IMR-90 (cell line): ENCODE measurements around the gene RNF41. TPM values are rescaled to one million over a fixed set of nuclear protein-coding genes. Genes with fewer than 3 reads are reported as not detected.

Experiments
- ATAC-seq: fragments of 200-7000 bp; cut with Tn5 transposase; 2 replicates; pipeline ENCODE4 v1.9.1; 2020; ENCODE audit warnings: low read depth, mild to moderate bottlenecking, moderate library complexity
- BruUV-seq: library from RNA; stranded (reverse); fragments of 400-500 nt; replicated peaks from 2 replicates; lab custom pipeline; 2021; lab: Mats Ljungman, UMichigan
- CTCF ChIA-PET: fragments of 300-600 bp; formaldehyde crosslinking; extraction: SDS; loops from one replicate; lab custom pipeline; 2021; ENCODE audit warnings: antibody characterized with exemption; lab: Yijun Ruan, JAX
- POLR2A ChIA-PET: fragments of 300-600 bp; sonication (Branson Sonifier 250); formaldehyde crosslinking; loops from one replicate; lab custom pipeline; 2022; ENCODE audit warnings: antibody characterized with exemption; ENCODE audit not compliant: unreplicated experiment; lab: Charles Lee
- DNase-seq: peaks from one replicate; pipeline ENCODE4 v3.0.0; 2013
- H2AFZ ChIP-seq: replicated peaks from 2 replicates; pipeline ENCODE3; 2013; ENCODE audit warnings: low read length, mild to moderate bottlenecking; ENCODE audit not compliant: poor library complexity
- H2AK5ac ChIP-seq: 2 replicates; pipeline ENCODE4 v1.6.1; 2013; ENCODE audit warnings: low read depth, low read length, inconsistent platforms
- H2AK9ac ChIP-seq: replicated peaks from 2 replicates; pipeline ENCODE3; 2013; ENCODE audit warnings: mild to moderate bottlenecking, low read depth, low read length, moderate library complexity; ENCODE audit not compliant: poor library complexity
- H2BK120ac ChIP-seq: 2 replicates; pipeline ENCODE4 v1.6.1; 2013; ENCODE audit warnings: low read depth, low read length, inconsistent platforms
- H2BK15ac ChIP-seq: 3 replicates; pipeline ENCODE4 v1.6.1; 2013; ENCODE audit warnings: low read depth, low read length, inconsistent platforms
- H2BK20ac ChIP-seq: 2 replicates; pipeline ENCODE4 v1.6.1; 2013; ENCODE audit warnings: low read depth, mild to moderate bottlenecking, inconsistent platforms, low read length, moderate library complexity
- H2BK5ac ChIP-seq: 2 replicates; pipeline ENCODE4 v1.6.1; 2013; ENCODE audit warnings: mild to moderate bottlenecking, low read depth, low read length, inconsistent platforms; ENCODE audit not compliant: poor library complexity, severe bottlenecking
- H3K14ac ChIP-seq: replicated peaks from 2 replicates; pipeline ENCODE4 v1.6.1; 2013; ENCODE audit warnings: low read depth, low read length, inconsistent platforms
- H3K18ac ChIP-seq: 2 replicates; pipeline ENCODE4 v1.6.1; 2013; ENCODE audit warnings: low read depth, low read length, control low read depth
- H3K23ac ChIP-seq: 2 replicates; pipeline ENCODE4 v1.6.1; 2013; ENCODE audit warnings: low read depth, low read length, inconsistent platforms
- H3K27ac ChIP-seq: 2 replicates; pipeline ENCODE4 v1.5.1; 2013; ENCODE audit warnings: mild to moderate bottlenecking, control low read depth, low read length; ENCODE audit not compliant: insufficient read depth
- H3K27me3 ChIP-seq: 2 replicates; pipeline ENCODE4 v1.6.1; 2013; ENCODE audit warnings: low read length; ENCODE audit not compliant: control insufficient read depth, insufficient read depth
- H3K36me3 ChIP-seq: 2 replicates; pipeline ENCODE4 v1.6.1; 2013; ENCODE audit warnings: low read length, mixed read lengths; ENCODE audit not compliant: control insufficient read depth, insufficient read depth
- H3K4ac ChIP-seq: 2 replicates; pipeline ENCODE4 v1.6.1; 2013; ENCODE audit warnings: low read depth, low read length, inconsistent platforms
- H3K4me1 ChIP-seq: 2 replicates; pipeline ENCODE4 v1.6.1; 2013; ENCODE audit warnings: low read length, mixed read lengths; ENCODE audit not compliant: control insufficient read depth, insufficient read depth
- H3K4me2 ChIP-seq: 2 replicates; pipeline ENCODE4 v1.6.1; 2013; ENCODE audit warnings: low read depth, mild to moderate bottlenecking, control low read depth, low read length, moderate library complexity
- H3K4me3 ChIP-seq: 2 replicates; pipeline ENCODE4 v1.5.1; 2013; ENCODE audit warnings: low read depth, mild to moderate bottlenecking, control low read depth, low read length, moderate library complexity; ENCODE audit not compliant: insufficient read depth
- H3K56ac ChIP-seq: 2 replicates; pipeline ENCODE4 v1.6.1; 2013; ENCODE audit warnings: low read length, inconsistent platforms; ENCODE audit not compliant: insufficient read depth; ENCODE audit errors: extremely low read depth
- H3K79me1 ChIP-seq, 2 experiments: 2 replicates each; pipeline ENCODE4 v1.6.1; 2013; ENCODE audit warnings: low read length in 2 of 2, inconsistent platforms in 1 of 2, low read depth in 1 of 2
- H3K9ac ChIP-seq: 2 replicates; pipeline ENCODE4 v1.6.1; 2013; ENCODE audit warnings: low read depth, low read length, control low read depth
- H3K9me1 ChIP-seq: 2 replicates; pipeline ENCODE4 v1.6.1; 2013; ENCODE audit warnings: low read length, inconsistent platforms; ENCODE audit not compliant: insufficient read depth
- H3K9me3 ChIP-seq: 2 replicates; pipeline ENCODE4 v1.6.1; 2013; ENCODE audit warnings: low read length; ENCODE audit not compliant: control insufficient read depth, insufficient read depth
- H4K20me1 ChIP-seq: 2 replicates; pipeline ENCODE4 v1.6.1; 2013; ENCODE audit warnings: low read length, inconsistent platforms; ENCODE audit not compliant: insufficient read depth
- H4K5ac ChIP-seq: 2 replicates; pipeline ENCODE4 v1.6.1; 2013; ENCODE audit warnings: mild to moderate bottlenecking, low read depth, low read length, control low read depth
- H4K8ac ChIP-seq, 2 experiments: 2 replicates each; pipeline ENCODE4 v1.6.1; 2013; ENCODE audit warnings: low read depth in 2 of 2, low read length in 2 of 2, control low read depth in 1 of 2, inconsistent platforms in 1 of 2
- H4K91ac ChIP-seq: 2 replicates; pipeline ENCODE4 v1.6.1; 2013; ENCODE audit warnings: low read depth, low read length, inconsistent platforms; ENCODE audit not compliant: insufficient read depth
- BHLHE40 ChIP-seq: fragments of 150-350 bp; IDR thresholded peaks from 2 replicates; pipeline ENCODE4 v1.6.1; 2016; ENCODE audit warnings: mild to moderate bottlenecking, low read depth, low read length
- CHD1 ChIP-seq: IDR thresholded peaks from 2 replicates; pipeline ENCODE4 v1.6.1; 2012; ENCODE audit warnings: low read depth, low read length, improper control_type of control experiment
- CTCF ChIP-seq: conservative IDR thresholded peaks from 2 replicates; pipeline ENCODE4 v1.5.1; 2012; ENCODE audit warnings: mild to moderate bottlenecking, low read depth, low read length, improper control_type of control experiment
- ELK1 ChIP-seq: fragments of 150-350 bp; IDR thresholded peaks from 2 replicates; pipeline ENCODE4 v1.6.1; 2016; ENCODE audit warnings: low read depth, mild to moderate bottlenecking, low read length, moderate library complexity, borderline replicate concordance
- FOS ChIP-seq: fragments of 150-350 bp; IDR thresholded peaks from 2 replicates; pipeline ENCODE4 v1.6.1; 2016; ENCODE audit warnings: low read depth, low read length
- MAFK ChIP-seq: IDR thresholded peaks from 2 replicates; pipeline ENCODE4 v1.6.1; 2012; ENCODE audit warnings: low read depth, low read length, improper control_type of control experiment
- MAZ ChIP-seq: IDR thresholded peaks from 2 replicates; pipeline ENCODE4 v1.6.1; 2012; ENCODE audit warnings: low read depth, mild to moderate bottlenecking, low read length, improper control_type of control experiment, moderate library complexity, borderline replicate concordance
- MXI1 ChIP-seq: IDR thresholded peaks from 2 replicates; pipeline ENCODE4 v1.6.1; 2012; ENCODE audit warnings: low read depth, mild to moderate bottlenecking, low read length, moderate library complexity, borderline replicate concordance
- NFE2L2 ChIP-seq: fragments of 150-350 bp; IDR thresholded peaks from 2 replicates; pipeline ENCODE4 v1.6.1; 2016; ENCODE audit warnings: low read depth, mild to moderate bottlenecking, low read length
- POLR2A ChIP-seq: IDR thresholded peaks from 2 replicates; pipeline ENCODE4 v1.6.1; 2012; ENCODE audit warnings: mild to moderate bottlenecking, low read depth, low read length
- RAD21 ChIP-seq: IDR thresholded peaks from 2 replicates; pipeline ENCODE4 v1.6.1; 2012; ENCODE audit warnings: low read length, improper control_type of control experiment
- RCOR1 ChIP-seq: IDR thresholded peaks from 2 replicates; pipeline ENCODE4 v1.6.1; 2012; ENCODE audit warnings: mild to moderate bottlenecking, low read length, improper control_type of control experiment; ENCODE audit not compliant: insufficient replicate concordance
- RFX5 ChIP-seq: IDR thresholded peaks from 2 replicates; pipeline ENCODE4 v1.8.0; 2012; ENCODE audit warnings: low read depth, mild to moderate bottlenecking, low read length, moderate library complexity
- SMC3 ChIP-seq: fragments of 150-350 bp; IDR thresholded peaks from 2 replicates; pipeline ENCODE4 v1.6.1; 2016; ENCODE audit warnings: low read depth, mild to moderate bottlenecking, antibody characterized with exemption, low read length, moderate library complexity
- WGBS, 2 experiments: methylation state at CpG; one replicate each; pipeline versions ENCODE4 v1.1.5 to v1.1.7; 2013; ENCODE audit warnings: missing lambda C conversion rate in 2 of 2; ENCODE audit not compliant: insufficient read length in 1 of 2; ENCODE audit errors: extremely low coverage in 2 of 2; 5-methylcytosine and 5-hydroxymethylcytosine counted together
- dilution Hi-C: fragments of 300-500 bp; cut with HindIII; formaldehyde crosslinking; loops from one replicate; pipeline ENCODE4 v1.14.3; 2018; ENCODE audit warnings: low sequenced_read_pairs; ENCODE audit not compliant: unreplicated experiment
- in situ Hi-C: fragments of 300-500 bp; cut with MboI; formaldehyde crosslinking; loops from 3 replicates; pipeline ENCODE4 v1.14.3; 2019; ENCODE audit warnings: low sequenced_read_pairs, inconsistent platforms, mixed read lengths
- intact Hi-C: fragments of 100-400 bp; cut with micrococcal nuclease; formaldehyde crosslinking; loops from 2 replicates; pipeline ENCODE4 v1.10.0; 2022
- polyA plus RNA-seq, 3 experiments: library from polyadenylated mRNA; depleted of rRNA; stranded (reverse); fragments of >200 nt; gene quantifications; 2 replicates each; pipeline ENCODE4 v1.2.3, GENCODE V29; 2012; ENCODE audit warnings: low replicate concordance in 1 of 3
- total RNA-seq: library from RNA; depleted of rRNA; stranded (reverse); fragments of >200 nt; gene quantifications from 2 replicates; pipeline ENCODE4 v1.2.3, GENCODE V29; 2012
- TF ChIP-seq, protein P1 (sequence below): fragments of 150-350 bp; IDR thresholded peaks from 2 replicates; pipeline ENCODE4 v1.6.1; 2017; ENCODE audit warnings: mild to moderate bottlenecking, antibody characterized with exemption, low read length, low read depth

RNF41 gene
- total and polyA plus RNA-seq, 2 of the 4 experiments (the other 2 are of a cell fraction) = 112 to 272 TPM

DNA sequence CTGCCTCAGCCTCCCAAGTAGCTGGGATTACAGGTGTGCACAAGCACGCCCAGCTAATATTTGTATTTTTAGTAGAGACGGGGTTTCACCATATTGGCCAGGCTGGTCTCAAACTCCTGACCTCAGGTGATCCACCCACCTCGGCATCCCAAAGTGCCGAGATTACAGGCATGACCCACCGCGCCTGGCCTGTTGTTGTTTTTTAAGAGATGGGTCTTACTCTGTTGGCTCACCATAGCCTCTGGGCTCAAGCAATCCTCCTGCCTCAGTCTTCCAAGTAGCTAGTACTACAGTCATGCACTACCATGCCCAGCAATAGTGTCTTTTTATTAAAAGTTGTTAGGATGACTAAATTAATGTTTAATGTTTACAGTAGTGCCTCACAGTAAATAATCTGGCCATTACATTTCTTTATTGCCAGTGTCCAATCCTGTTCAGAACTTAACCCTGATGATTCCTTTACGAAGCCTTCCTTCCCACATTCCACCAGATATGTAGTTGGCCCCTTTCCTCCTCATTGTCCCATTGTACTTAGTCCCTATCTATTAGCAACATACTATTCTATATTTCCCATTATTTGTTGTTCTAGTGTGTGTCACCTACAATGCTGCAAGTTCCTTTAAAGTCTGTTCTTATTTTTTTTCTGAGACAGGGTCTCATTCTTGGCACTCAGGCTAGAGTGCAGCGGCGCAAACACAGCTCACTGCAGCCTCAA is 23.6 kb downstream of the RNF41 start:
- Histone ChIP-seq H3K9ac (no peak overlapping the region), H3K4me2 (no peak overlapping the region), H3K9me3 (no peaks in the 10 kb centered on the region), H3K4me1 (peaks cover 4% of the 10 kb centered on the region), H4K20me1 (no peaks in the 10 kb centered on the region), H4K5ac (no peak overlapping the region), H2AK9ac (no peak overlapping the region), H3K27me3 (no peaks in the 10 kb centered on the region), H3K36me3 (no peaks in the 10 kb centered on the region), H2AK5ac (no peak overlapping the region), H3K27ac (no peak overlapping the region), H4K8ac (no peak overlapping the region), H2AFZ (no peak overlapping the region), H2BK15ac (no peak overlapping the region), H3K4ac (no peak overlapping the region), H3K56ac (no peak overlapping the region), H3K14ac (no peak overlapping the region), H3K18ac (no peak overlapping the region), H2BK5ac (no peak overlapping the region), H3K4me3 (no peak overlapping the region), H3K79me1 (no peaks in the 10 kb centered on the region), H2BK120ac (no peak overlapping the region), H3K23ac (no peak overlapping the region), H4K91ac (no peak overlapping the region), H3K9me1 (0 out of 2 replicates have a peak, but pooled peaks cover 3% of the 10 kb centered on the region), H2BK20ac (no peak overlapping the region)
- POLR2A ChIA-PET = no interaction called here
- WGBS, 2 experiments = 78% methylated on average over 2 of the region's 9 CpGs; no CpG with 5 or more reads in 1 of the 2 experiments
- DNase-seq (no peak), ATAC-seq (no peak)
- CTCF ChIA-PET = interaction anchor here (0.7 to 1.6 kb wide), 5 partner anchors 8 to 253 kb away, joined by 4 to 8 read pairs (median 4); partner anchors contain the start of genes RNF41 and SMARCC2
- dilution Hi-C loops = no loop called here
- intact Hi-C loops = loop anchor here (1.0 to 2.0 kb wide), 2 partner anchors 26 to 79 kb away; partner anchors contain the start of genes NABP2 and ZC3H10
- in situ Hi-C loops = no loop called here
- no TSS peak for BruUV-seq
- no peak for TF ChIP-seq CHD1
- no peak for TF ChIP-seq ELK1
- TF ChIP-seq POLR2A = no peak
- no peak for TF ChIP-seq SMC3
- TF ChIP-seq RAD21 = no peak
- TF ChIP-seq, protein P1, sequence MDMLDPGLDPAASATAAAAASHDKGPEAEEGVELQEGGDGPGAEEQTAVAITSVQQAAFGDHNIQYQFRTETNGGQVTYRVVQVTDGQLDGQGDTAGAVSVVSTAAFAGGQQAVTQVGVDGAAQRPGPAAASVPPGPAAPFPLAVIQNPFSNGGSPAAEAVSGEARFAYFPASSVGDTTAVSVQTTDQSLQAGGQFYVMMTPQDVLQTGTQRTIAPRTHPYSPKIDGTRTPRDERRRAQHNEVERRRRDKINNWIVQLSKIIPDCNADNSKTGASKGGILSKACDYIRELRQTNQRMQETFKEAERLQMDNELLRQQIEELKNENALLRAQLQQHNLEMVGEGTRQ = no peak
- no peak for TF ChIP-seq RFX5
- TF ChIP-seq FOS = no peak
- no peak for TF ChIP-seq RCOR1
- no peak for TF ChIP-seq MAFK
- TF ChIP-seq CTCF = no peak
- TF ChIP-seq MAZ = no peak
- TF ChIP-seq NFE2L2 = no peak
- TF ChIP-seq BHLHE40 = no peak
- TF ChIP-seq MXI1 = no peak
